H9 (cell line): ENCODE results near the gene PARPBP. TPM values are rescaled to one million over a fixed set of nuclear protein-coding genes. Genes with fewer than 3 reads are reported as not detected.

Source experiments
- DNase-seq: peaks from one replicate; pipeline ENCODE4 v3.0.0-alpha.2; 2017
- H2AFZ ChIP-seq: one replicate; pipeline ENCODE4 v1.6.1; 2013; ENCODE audit warnings: mild to moderate bottlenecking, low read length, control low read depth, moderate library complexity
- H2AK5ac ChIP-seq: 2 replicates; pipeline ENCODE4 v1.6.1; 2013; ENCODE audit warnings: low read length, control low read depth, mixed read lengths; ENCODE audit not compliant: insufficient read length
- H2BK120ac ChIP-seq: one replicate; pipeline ENCODE4 v1.6.1; 2013; ENCODE audit warnings: low read depth, mild to moderate bottlenecking, low read length, control low read depth, inconsistent platforms; ENCODE audit not compliant: poor library complexity, severe bottlenecking
- H2BK12ac ChIP-seq: 2 replicates; pipeline ENCODE4 v1.6.1; 2013; ENCODE audit warnings: low read length, control low read depth, mixed read lengths, low read depth; ENCODE audit not compliant: insufficient read length
- H2BK15ac ChIP-seq: 2 replicates; pipeline ENCODE4 v1.6.1; 2013; ENCODE audit warnings: low read depth, low read length, control low read depth
- H2BK20ac ChIP-seq: one replicate; pipeline ENCODE4 v1.6.1; 2013; ENCODE audit warnings: low read depth, mild to moderate bottlenecking, low read length, control low read depth, inconsistent platforms; ENCODE audit not compliant: poor library complexity, severe bottlenecking
- H2BK5ac ChIP-seq: 2 replicates; pipeline ENCODE4 v1.6.1; 2013; ENCODE audit warnings: low read length, control low read depth, mixed read lengths; ENCODE audit not compliant: insufficient read length
- H3K14ac ChIP-seq: 2 replicates; pipeline ENCODE4 v1.6.1; 2013; ENCODE audit warnings: low read length, control low read depth; ENCODE audit not compliant: insufficient read depth
- H3K18ac ChIP-seq: 2 replicates; pipeline ENCODE4 v1.6.1; 2013; ENCODE audit warnings: low read depth, mild to moderate bottlenecking, mixed read lengths, low read length, control low read depth; ENCODE audit not compliant: insufficient read length
- H3K23ac ChIP-seq: 2 replicates; pipeline ENCODE4 v1.6.1; 2013; ENCODE audit warnings: low read length, control low read depth, mixed read lengths, low read depth; ENCODE audit not compliant: insufficient read length
- H3K23me2 ChIP-seq: 2 replicates; pipeline ENCODE4 v1.6.1; 2013; ENCODE audit warnings: low read depth, mild to moderate bottlenecking, mixed read lengths, low read length, control low read depth; ENCODE audit not compliant: insufficient read length, poor library complexity, severe bottlenecking
- H3K27ac ChIP-seq: 2 replicates; pipeline ENCODE4 v1.5.1; 2013; ENCODE audit warnings: low read length, control low read depth, mixed read lengths, low read depth; ENCODE audit not compliant: insufficient read length
- H3K27me3 ChIP-seq: 2 replicates; pipeline ENCODE4 v1.6.1; 2013; ENCODE audit warnings: low read length, control low read depth, inconsistent platforms; ENCODE audit not compliant: insufficient read depth
- H3K4ac ChIP-seq: 2 replicates; pipeline ENCODE4 v1.6.1; 2013; ENCODE audit warnings: low read depth, mild to moderate bottlenecking, control low read depth, inconsistent platforms, low read length, moderate library complexity
- H3K4me1 ChIP-seq: 2 replicates; pipeline ENCODE4 v1.6.1; 2013; ENCODE audit warnings: low read length, control low read depth, inconsistent platforms; ENCODE audit not compliant: insufficient read depth
- H3K4me2 ChIP-seq: 2 replicates; pipeline ENCODE4 v1.6.1; 2013; ENCODE audit warnings: low read length, control low read depth, mixed read lengths; ENCODE audit not compliant: insufficient read length, insufficient read depth
- H3K56ac ChIP-seq: 2 replicates; pipeline ENCODE4 v1.6.1; 2013; ENCODE audit warnings: low read depth, mild to moderate bottlenecking, mixed read lengths, low read length, control low read depth; ENCODE audit not compliant: insufficient read length
- H3K79me1 ChIP-seq: 2 replicates; pipeline ENCODE4 v1.6.1; 2013; ENCODE audit warnings: low read depth, mild to moderate bottlenecking, moderate library complexity, low read length, control low read depth, inconsistent platforms; ENCODE audit not compliant: insufficient read depth, poor library complexity, severe bottlenecking
- H3K79me2 ChIP-seq: 2 replicates; pipeline ENCODE4 v1.6.1; 2013; ENCODE audit warnings: low read length, control low read depth, inconsistent platforms; ENCODE audit not compliant: insufficient read depth
- H3K9ac ChIP-seq: 2 replicates; pipeline ENCODE4 v1.6.1; 2013; ENCODE audit warnings: low read length, control low read depth, mixed read lengths; ENCODE audit not compliant: insufficient read length; ENCODE audit errors: extremely low read depth
- H3K9me3 ChIP-seq: one replicate; pipeline ENCODE4 v1.6.1; 2013; ENCODE audit warnings: low read depth, low read length, inconsistent platforms; ENCODE audit not compliant: control insufficient read depth
- H3T11ph ChIP-seq: one replicate; pipeline ENCODE4 v1.6.1; 2013; ENCODE audit warnings: mild to moderate bottlenecking, low read length, control low read depth, inconsistent platforms
- H4K20me1 ChIP-seq: one replicate; pipeline ENCODE4 v1.6.1; 2013; ENCODE audit not compliant: control insufficient read depth, insufficient read length, insufficient read depth
- H4K5ac ChIP-seq: 2 replicates; pipeline ENCODE4 v1.6.1; 2013; ENCODE audit warnings: low read depth, mild to moderate bottlenecking, mixed read lengths, low read length, control low read depth; ENCODE audit not compliant: insufficient read length
- H4K8ac ChIP-seq: replicated peaks from 2 replicates; pipeline ENCODE4 v1.6.1; 2013; ENCODE audit warnings: low read length, control low read depth, mixed read lengths, low read depth; ENCODE audit not compliant: insufficient read length
- H4K91ac ChIP-seq: 2 replicates; pipeline ENCODE4 v1.6.1; 2013; ENCODE audit warnings: low read depth, mild to moderate bottlenecking, moderate library complexity, mixed read lengths, low read length, control low read depth; ENCODE audit not compliant: insufficient read length
- H3K27ac Mint-ChIP-seq, 3 experiments: 2 replicates in 2 of 3; 3 replicates in 1 of 3; pipeline ENCODE4 v1.8.0; 2020 to 2021; ENCODE audit warnings: mixed read lengths in 3 of 3, mild to moderate bottlenecking in 1 of 3, moderate library complexity in 1 of 3
- H3K27me3 Mint-ChIP-seq: 2 replicates; pipeline ENCODE4 v1.8.0; 2021; ENCODE audit warnings: low read depth, mild to moderate bottlenecking, moderate library complexity, mixed read lengths
- H3K36me3 Mint-ChIP-seq, 3 experiments: 2 replicates in 2 of 3; 3 replicates in 1 of 3; pipeline ENCODE4 v1.8.0; 2020 to 2021; ENCODE audit warnings: low read depth in 3 of 3, mixed read lengths in 3 of 3; ENCODE audit not compliant: insufficient read depth in 1 of 3
- H3K4me1 Mint-ChIP-seq, 2 experiments: 2 replicates each; pipeline ENCODE4 v1.8.0; 2020; ENCODE audit warnings: mixed read lengths in 2 of 2
- H3K4me3 Mint-ChIP-seq, 2 experiments: 2 replicates in 1 of 2; 3 replicates in 1 of 2; pipeline ENCODE4 v1.8.0; 2020 to 2021; ENCODE audit warnings: mild to moderate bottlenecking in 2 of 2, mixed read lengths in 2 of 2, moderate library complexity in 1 of 2
- H3K9me3 Mint-ChIP-seq, 2 experiments: 2 replicates in 1 of 2; 3 replicates in 1 of 2; pipeline ENCODE4 v1.8.0; 2020; ENCODE audit warnings: mild to moderate bottlenecking in 2 of 2, mixed read lengths in 2 of 2, moderate library complexity in 1 of 2
- CTCF ChIP-seq: fragments of 200-600 bp; sonication (generic); conservative IDR thresholded peaks from 3 replicates; pipeline ENCODE4 v1.8.0; 2021; ENCODE audit warnings: antibody characterized with exemption, mild to moderate bottlenecking
- WGBS: extraction: QIAGEN DNeasy Blood & Tissue Kit; methylation state at CpG from one replicate; pipeline ENCODE4 v1.1.7; 2013; ENCODE audit warnings: missing lambda C conversion rate, low lambda C conversion rate, mixed read lengths; ENCODE audit not compliant: insufficient read length; ENCODE audit errors: extremely low coverage; 5-methylcytosine and 5-hydroxymethylcytosine counted together
- total RNA-seq: library from RNA; stranded (reverse); gene quantifications from 2 replicates; pipeline ENCODE4 v1.2.1, GENCODE V29; 2021

The PARPBP gene
- total RNA-seq, 1 experiment from 2014 or later, result 32.1 TPM

GRCh38 chr12:102174117-102174516, 54.1 kb downstream of the PARPBP start:
- Histone ChIP-seq H2AK5ac (no peak overlapping the region), H4K5ac (no peak overlapping the region), H2AFZ (no peak overlapping the region), H3K14ac (no peak overlapping the region), H3K56ac (no peak overlapping the region), H3K4me1 (no peaks in the 10 kb centered on the region), H4K91ac (no peak overlapping the region), H4K20me1 (no peaks in the 10 kb centered on the region), H3K9me3 (no peaks in the 10 kb centered on the region), H3K27ac (no peak overlapping the region), H3K18ac (no peak overlapping the region), H2BK5ac (no peak overlapping the region), H2BK12ac (no peak overlapping the region), H3K23ac (no peak overlapping the region), H4K8ac (no peak overlapping the region), H3K27me3 (no peaks in the 10 kb centered on the region), H3K79me2 (no peaks in the 10 kb centered on the region), H2BK20ac (no peak overlapping the region), H2BK120ac (no peak overlapping the region), H3K4ac (no peak overlapping the region), H2BK15ac (no peak overlapping the region), H3K9ac (no peak overlapping the region), H3T11ph (no peak overlapping the region), H3K79me1 (no peaks in the 10 kb centered on the region), H3K23me2 (no peaks in the 10 kb centered on the region), H3K4me2 (no peak overlapping the region)
- H3K27me3 Mint-ChIP-seq, result no peaks in the 10 kb centered on the region; the same call in 1 of the 2 replicates
- H3K9me3 Mint-ChIP-seq, result no peaks in the 10 kb centered on the region
- no peak for TF ChIP-seq CTCF
- no peaks in the 10 kb centered on the region for H3K4me1 Mint-ChIP-seq
- peaks cover 3 to 4% (median 4%) of the 10 kb centered on the region in 3 experiments; a peak in 4 of 7 replicates for H3K36me3 Mint-ChIP-seq
- no peak overlapping the region for H3K4me3 Mint-ChIP-seq
- no peak for DNase-seq
- no peak overlapping the region for H3K27ac Mint-ChIP-seq
- no CpG with 5 or more reads among the region's 2 CpGs for WGBS
